Inferior parietal cortex (tissue), 1 donor: ENCODE results near the gene SRSF7.

ENCODE experiments used
- DNase-seq: peaks from one replicate; pipeline ENCODE4 v3.0.0-alpha.2; 2016; ENCODE audit errors: extremely low spot score

The SRSF7 gene

DNA sequence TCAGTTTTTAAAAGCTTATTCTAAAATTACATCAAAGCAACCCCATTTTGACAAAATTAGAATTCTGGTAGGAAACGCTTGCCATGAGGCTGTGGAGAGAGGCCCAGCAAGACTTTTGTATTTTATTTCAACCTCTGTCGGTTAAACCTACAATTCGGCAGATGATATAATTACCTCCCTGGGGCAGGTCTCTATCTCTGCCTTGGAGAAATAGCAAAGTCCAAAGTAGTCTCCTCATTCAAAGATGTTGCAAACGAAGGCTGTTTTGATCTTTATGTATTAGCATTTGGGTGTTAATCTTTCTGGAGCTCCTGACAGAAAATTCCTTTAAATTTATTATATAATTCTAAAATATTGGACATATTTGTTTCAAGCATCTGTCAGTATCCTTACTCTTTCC, 49.6 kb downstream of the SRSF7 start:
- DNase-seq = no peak

DNA sequence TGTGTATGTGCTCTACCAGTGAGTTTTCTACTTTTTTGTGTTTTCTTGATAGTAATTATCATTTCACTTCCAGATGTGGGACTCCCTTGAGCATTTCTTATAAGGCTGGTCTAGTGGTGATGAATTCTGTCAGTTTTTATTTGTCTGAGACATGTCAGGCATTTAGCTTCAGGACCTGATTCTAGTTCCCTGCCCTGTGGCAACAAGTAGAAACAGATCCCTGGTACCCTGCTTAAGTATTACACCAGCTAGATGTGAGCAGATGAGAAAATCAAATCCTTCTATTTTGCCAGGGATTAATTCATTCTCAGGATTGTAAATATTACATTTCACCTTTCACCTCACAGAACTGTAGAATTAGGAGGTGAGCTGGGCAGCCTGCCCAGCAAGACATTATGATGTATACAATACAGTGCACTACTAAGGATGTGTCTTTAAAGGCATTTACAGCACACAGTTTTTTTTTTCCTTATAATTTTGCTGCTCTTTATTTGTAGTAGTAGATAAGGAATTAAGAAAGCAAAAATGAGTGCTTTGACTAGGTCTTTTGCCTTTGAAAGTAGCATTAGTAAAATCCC, 50.2 kb downstream of the SRSF7 start:
- no peak for DNase-seq

DNA sequence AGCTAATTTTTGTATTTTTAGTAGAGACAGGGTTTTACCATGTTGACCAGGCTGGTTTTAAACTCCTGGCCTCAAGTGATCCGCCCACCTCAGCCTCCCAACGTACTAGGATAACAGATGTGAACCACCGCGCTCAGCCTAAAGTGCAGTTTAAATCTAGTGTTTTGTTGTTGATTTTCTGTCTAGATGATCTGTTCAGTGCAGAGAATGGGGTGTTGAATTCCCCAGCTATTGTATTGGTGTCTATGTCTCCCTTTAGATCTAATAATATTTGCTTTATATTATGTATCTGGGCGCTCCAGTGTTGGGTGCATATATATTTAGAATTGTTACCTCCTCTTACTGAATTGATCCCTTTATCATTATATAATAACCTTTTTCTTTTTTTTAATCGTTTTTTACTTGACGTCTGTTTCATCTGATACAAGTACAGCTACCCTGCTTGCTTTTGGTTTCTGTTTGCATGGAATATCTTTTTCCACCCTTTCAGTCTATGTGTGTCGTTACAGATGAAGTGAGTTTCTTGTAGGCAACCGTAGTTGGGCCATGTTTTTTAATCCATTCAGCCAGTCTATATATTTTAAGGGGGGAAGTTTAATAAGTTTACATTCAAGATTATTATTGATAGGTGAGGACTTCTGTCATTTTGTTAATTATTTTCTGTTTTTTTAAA, 50.9 kb downstream of the SRSF7 start:
- DNase-seq = no peak

DNA sequence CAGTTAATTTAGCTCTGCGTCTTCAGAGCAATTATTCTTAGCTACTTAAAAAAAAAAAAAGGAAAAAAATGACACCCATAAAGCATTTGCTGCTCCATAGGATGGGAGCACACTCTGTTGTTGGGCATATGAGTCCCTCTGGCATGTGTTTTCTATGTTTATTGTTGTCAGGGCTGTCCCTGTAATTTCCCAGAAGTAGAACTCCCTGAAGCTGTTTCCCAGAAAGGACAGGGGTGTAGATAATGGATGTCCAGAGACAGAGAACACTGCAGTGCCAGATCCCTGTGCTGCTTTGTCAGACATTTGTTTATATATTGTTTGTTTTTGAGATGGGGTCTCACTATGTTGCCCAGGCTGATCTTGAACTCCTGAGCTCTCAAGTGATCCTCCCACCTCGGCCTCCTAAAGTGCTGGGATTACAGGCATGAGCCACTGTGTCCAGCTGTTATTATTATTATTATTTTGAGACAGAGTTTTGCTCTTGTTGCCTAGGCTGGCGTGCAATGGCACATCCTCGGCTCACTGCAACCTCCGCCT, 52.6 kb downstream of the SRSF7 start:
- DNase-seq = no peak

DNA sequence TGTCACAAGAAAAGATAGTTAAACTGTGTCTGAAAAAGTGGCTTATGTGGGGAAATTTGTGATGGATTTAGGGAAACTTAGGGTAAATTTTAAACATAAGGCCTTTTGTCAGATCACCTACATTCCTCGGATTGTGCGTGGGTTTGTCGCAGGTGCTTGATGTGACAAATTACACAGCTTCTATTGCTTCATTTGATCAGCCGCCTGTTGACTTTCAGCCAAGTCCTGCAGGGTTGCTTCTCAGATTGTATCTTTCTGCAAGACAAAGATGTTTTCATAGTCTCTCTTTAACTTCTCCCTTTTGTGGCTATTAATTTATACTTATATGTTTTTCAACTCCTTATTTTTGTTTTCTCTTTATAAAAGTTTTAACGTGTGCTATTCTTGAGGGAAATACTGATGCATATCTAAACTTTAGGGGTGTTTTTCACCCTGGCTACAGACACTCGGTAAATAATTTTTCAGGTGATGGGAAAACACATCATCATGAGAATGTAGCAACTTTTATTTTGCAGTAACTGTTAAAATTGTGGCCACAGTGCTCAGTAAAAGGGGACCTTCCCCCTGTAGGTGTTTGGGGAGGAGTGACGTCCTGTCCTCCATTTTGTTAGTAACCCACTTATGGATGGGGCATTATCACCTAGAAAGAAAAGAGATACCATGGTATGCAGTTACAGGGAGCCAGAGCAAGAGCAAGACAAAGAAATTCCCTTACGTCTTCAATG, 53.9 kb downstream of the SRSF7 start:
- no peak for DNase-seq
